ENCODE measurements around the gene UTS2R.

Gene UTS2R

DNA sequence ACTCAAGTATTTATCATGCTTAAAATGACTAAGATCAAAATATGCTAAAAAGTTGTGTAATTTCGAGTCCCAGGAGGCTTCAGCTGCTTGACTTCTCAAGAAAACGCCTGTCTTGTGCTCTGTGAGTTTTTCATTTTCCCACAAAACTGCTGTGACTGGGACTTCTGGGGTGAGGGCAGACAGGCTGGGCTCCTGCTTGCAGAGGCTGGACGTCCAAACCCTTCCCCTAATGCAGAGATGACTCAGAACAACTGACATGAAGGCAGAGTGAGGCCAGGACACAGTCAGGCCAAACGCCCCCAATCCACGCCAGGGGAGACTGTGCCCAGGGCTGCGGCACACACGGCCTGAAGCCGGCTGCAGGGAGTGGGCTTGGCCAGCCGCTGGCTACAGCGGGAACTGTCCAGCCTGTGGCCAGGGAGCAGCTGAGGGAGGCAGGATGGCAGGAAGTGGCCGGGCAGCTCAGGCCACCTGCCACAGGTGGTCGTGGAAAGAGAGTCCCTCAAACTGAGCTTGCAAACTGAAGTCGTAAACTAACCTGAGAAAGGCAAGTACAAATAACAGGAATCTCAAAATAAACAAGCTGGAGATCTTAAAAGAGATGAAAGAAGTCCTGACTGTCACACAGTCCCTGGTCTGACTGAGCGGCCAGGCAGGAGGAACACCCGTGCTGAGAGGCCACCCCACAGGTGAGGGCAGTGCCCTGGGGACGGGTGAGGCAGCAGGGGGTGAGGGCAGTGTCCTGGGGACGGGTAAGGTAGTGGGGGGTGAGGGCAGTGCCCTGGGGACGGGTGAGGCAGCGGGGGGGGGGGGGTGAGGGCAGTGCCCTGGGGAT, 25.3 kb downstream of the UTS2R start:
- peaks cover 8% of the 10 kb centered on the region for H3K4me1 Mint-ChIP-seq
- peaks cover 8% of the 10 kb centered on the region for H3K36me3 Mint-ChIP-seq (ENCODE audit: insufficient read depth)
- DNase-seq (ENCODE audit: low spot score in 2 of 2) (no peak), ATAC-seq (replicated peaks; ENCODE audit: extremely low read depth, poor library complexity, severe bottlenecking) (no peak)
- H3K4me3 Mint-ChIP-seq: no peak overlapping the region
- no peaks in the 10 kb centered on the region for H3K9me3 Mint-ChIP-seq
- no peaks in the 10 kb centered on the region for H3K27me3 Mint-ChIP-seq
- no peak overlapping the region for H3K27ac Mint-ChIP-seq (ENCODE audit: low read depth)

DNA sequence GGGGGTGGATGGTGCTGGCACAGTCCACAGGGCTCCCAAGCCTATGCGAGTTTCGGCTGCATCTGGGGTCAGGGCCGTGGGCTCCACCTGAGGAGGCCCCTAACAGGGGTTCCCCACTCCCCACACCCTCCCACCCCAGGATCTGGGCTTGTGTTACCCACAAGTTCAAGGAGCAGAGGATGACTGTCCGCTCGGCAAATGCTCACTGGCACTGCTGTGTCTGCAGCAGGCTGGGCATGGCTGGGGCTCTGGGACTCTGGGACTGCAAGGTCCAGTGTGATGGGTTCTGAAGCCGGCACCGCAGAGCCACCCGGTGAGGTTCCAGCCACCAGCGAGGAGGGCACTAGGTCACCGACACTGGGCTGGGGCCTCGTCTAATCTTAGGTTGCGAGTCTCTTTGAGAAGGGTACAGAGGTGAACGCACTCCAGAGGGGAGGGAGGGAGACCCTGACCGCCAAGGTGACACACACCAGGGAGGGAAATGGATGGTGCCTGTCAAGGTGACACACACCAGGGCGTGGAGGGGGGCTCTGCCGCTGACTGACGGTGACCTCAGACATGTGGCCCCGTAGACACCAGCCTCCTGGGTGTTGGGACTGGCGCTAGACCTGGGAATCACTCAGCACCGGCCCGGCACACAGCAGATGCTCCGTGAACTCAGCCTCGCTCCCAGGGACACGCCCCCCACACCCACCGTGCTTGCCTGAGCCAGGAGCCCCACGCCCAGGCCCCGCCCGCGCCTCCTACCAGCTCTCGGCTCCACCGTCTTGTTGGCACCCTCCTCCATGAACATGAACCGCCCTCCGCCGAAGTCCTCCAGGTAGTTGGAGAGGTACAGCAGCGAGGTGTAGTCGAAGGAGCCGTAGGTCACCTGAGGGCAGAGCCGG, 26.1 kb downstream of the UTS2R start:
- Mint-ChIP-seq H3K27ac (ENCODE audit: low read depth) (no peak overlapping the region), H3K4me3 (no peak overlapping the region), H3K4me1 (peaks cover 10% of the 10 kb centered on the region), H3K36me3 (ENCODE audit: insufficient read depth) (peaks cover 12% of the 10 kb centered on the region), H3K9me3 (no peaks in the 10 kb centered on the region), H3K27me3 (no peaks in the 10 kb centered on the region)
- ATAC-seq (replicated peaks; ENCODE audit: extremely low read depth, poor library complexity, severe bottlenecking) (no peak), DNase-seq (ENCODE audit: low spot score in 2 of 2) (no peak)

DNA sequence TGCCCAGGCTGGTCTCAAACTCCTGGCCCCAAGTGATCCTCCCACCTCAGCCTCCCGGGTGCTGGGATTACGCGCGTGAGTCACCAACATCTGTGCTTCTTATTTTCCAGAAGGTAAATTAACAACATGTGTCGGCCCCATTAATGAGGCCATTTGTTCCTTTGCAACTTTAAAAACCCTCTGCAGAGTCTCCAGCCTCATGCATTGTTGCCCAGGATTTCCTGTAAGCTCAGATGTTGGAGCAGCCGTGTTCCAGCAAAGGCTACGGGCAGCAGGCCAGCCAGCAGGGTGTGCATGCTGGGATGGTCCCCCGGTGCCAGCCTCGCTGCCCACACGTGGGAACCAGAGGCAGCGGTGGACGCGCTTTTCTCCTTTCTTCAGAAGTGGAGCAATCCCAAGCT, 27.5 kb downstream of the UTS2R start:
- H3K4me3 Mint-ChIP-seq: no peak overlapping the region
- no peaks in the 10 kb centered on the region for H3K27me3 Mint-ChIP-seq
- H3K9me3 Mint-ChIP-seq: no peaks in the 10 kb centered on the region
- ATAC-seq (replicated peaks; ENCODE audit: extremely low read depth, poor library complexity, severe bottlenecking): no peak
- peaks cover 10% of the 10 kb centered on the region for H3K4me1 Mint-ChIP-seq
- DNase-seq (ENCODE audit: low spot score in 2 of 2): no peak
- no peak overlapping the region for H3K27ac Mint-ChIP-seq (ENCODE audit: low read depth)
- peaks cover 19% of the 10 kb centered on the region for H3K36me3 Mint-ChIP-seq (ENCODE audit: insufficient read depth)

GRCh38 chr17:82399601-82400101, 28.1 kb downstream of the UTS2R start:
- Mint-ChIP-seq H3K4me3 (no peak overlapping the region), H3K36me3 (ENCODE audit: insufficient read depth) (peaks cover 22% of the 10 kb centered on the region), H3K27me3 (no peaks in the 10 kb centered on the region), H3K4me1 (peaks cover 10% of the 10 kb centered on the region), H3K27ac (ENCODE audit: low read depth) (no peak overlapping the region), H3K9me3 (no peaks in the 10 kb centered on the region)
- ATAC-seq (replicated peaks; ENCODE audit: extremely low read depth, poor library complexity, severe bottlenecking) (no peak), DNase-seq (ENCODE audit: low spot score in 2 of 2) (no peak)

GRCh38 chr17:82400206-82400605, 28.6 kb downstream of the UTS2R start:
- Mint-ChIP-seq H3K9me3 (no peaks in the 10 kb centered on the region), H3K4me3 (peak overlapping the region; percentile 81), H3K36me3 (ENCODE audit: insufficient read depth) (peaks cover 18% of the 10 kb centered on the region), H3K4me1 (peaks cover 10% of the 10 kb centered on the region), H3K27ac (ENCODE audit: low read depth) (peak overlapping the region; percentile 89), H3K27me3 (no peaks in the 10 kb centered on the region)
- DNase-seq (ENCODE audit: low spot score in 2 of 2) (no peak), ATAC-seq (replicated peaks; ENCODE audit: extremely low read depth, poor library complexity, severe bottlenecking) (no peak)

DNA sequence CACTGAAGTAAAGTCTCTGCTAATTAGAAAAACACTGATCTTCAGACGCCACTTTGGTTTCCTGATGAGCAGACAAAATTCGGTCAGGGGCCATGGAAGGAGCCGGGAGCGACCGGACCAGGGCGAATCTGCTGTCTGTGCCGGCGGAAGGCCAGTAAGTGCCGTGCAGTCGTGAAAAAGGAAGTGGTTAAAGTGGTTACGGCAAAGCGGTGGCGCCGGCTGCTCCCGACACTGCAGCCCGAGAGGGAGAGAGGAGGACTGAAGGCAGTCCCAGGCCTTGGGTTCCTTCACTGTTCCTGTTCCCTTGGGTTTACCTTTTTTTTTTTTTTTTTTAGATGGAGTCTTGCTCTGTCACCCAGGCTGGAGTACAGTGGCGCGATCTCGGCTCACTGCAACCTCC, 29.3 kb downstream of the UTS2R start:
- no peaks in the 10 kb centered on the region for H3K27me3 Mint-ChIP-seq

GRCh38 chr17:82402865-82403264, 31.3 kb downstream of the UTS2R start:
- H3K36me3 Mint-ChIP-seq (ENCODE audit: insufficient read depth): peaks cover 20% of the 10 kb centered on the region
- DNase-seq (ENCODE audit: low spot score in 2 of 2) (no peak), ATAC-seq (replicated peaks; ENCODE audit: extremely low read depth, poor library complexity, severe bottlenecking) (no peak)
- no peaks in the 10 kb centered on the region for H3K27me3 Mint-ChIP-seq
- peaks cover 14% of the 10 kb centered on the region for H3K4me1 Mint-ChIP-seq
- no peaks in the 10 kb centered on the region for H3K9me3 Mint-ChIP-seq
- no peak overlapping the region for H3K27ac Mint-ChIP-seq (ENCODE audit: low read depth)
- H3K4me3 Mint-ChIP-seq: no peak overlapping the region

More for the DNA sequence above, 29.3 kb downstream of the UTS2R start:
- ATAC-seq (replicated peaks; ENCODE audit: extremely low read depth, poor library complexity, severe bottlenecking) (peak; percentile 67), DNase-seq (ENCODE audit: low spot score in 2 of 2) (peak in 1 of 2 donors; percentile 18)
- H3K4me3 Mint-ChIP-seq: peak overlapping the region; percentile 81
- peak overlapping the region; percentile 89 for H3K27ac Mint-ChIP-seq (ENCODE audit: low read depth)
- H3K36me3 Mint-ChIP-seq (ENCODE audit: insufficient read depth): peaks cover 18% of the 10 kb centered on the region
- no peaks in the 10 kb centered on the region for H3K9me3 Mint-ChIP-seq
- H3K4me1 Mint-ChIP-seq: peaks cover 10% of the 10 kb centered on the region

- Mint-ChIP-seq H3K4me1 (peaks cover 20% of the 10 kb centered on the region), H3K9me3 (no peaks in the 10 kb centered on the region), H3K36me3 (ENCODE audit: insufficient read depth) (peaks cover 20% of the 10 kb centered on the region), H3K27ac (ENCODE audit: low read depth) (no peak overlapping the region), H3K27me3 (no peaks in the 10 kb centered on the region), H3K4me3 (no peak overlapping the region)
- DNase-seq (ENCODE audit: low spot score in 2 of 2) (no peak), ATAC-seq (replicated peaks; ENCODE audit: extremely low read depth, poor library complexity, severe bottlenecking) (no peak)
These were observed 32.4 kb downstream of the UTS2R start for GRCh38 chr17:82403662-82404660.

GRCh38 chr17:82405051-82405450, 33.5 kb downstream of the UTS2R start:
- ATAC-seq (replicated peaks; ENCODE audit: extremely low read depth, poor library complexity, severe bottlenecking): no peak
- Mint-ChIP-seq H3K27me3 (no peaks in the 10 kb centered on the region), H3K27ac (ENCODE audit: low read depth) (no peak overlapping the region), H3K9me3 (no peaks in the 10 kb centered on the region), H3K4me3 (no peak overlapping the region), H3K36me3 (ENCODE audit: insufficient read depth) (peaks cover 19% of the 10 kb centered on the region), H3K4me1 (peaks cover 20% of the 10 kb centered on the region)
- no peak for DNase-seq (ENCODE audit: low spot score in 2 of 2)

- no peak overlapping the region for H3K27ac Mint-ChIP-seq (ENCODE audit: low read depth)
- peaks cover 14% of the 10 kb centered on the region for H3K4me1 Mint-ChIP-seq
- ATAC-seq (replicated peaks; ENCODE audit: extremely low read depth, poor library complexity, severe bottlenecking) (no peak), DNase-seq (ENCODE audit: low spot score in 2 of 2) (no peak)
- no peaks in the 10 kb centered on the region for H3K9me3 Mint-ChIP-seq
- no peaks in the 10 kb centered on the region for H3K27me3 Mint-ChIP-seq
- no peak overlapping the region for H3K4me3 Mint-ChIP-seq
- peaks cover 17% of the 10 kb centered on the region for H3K36me3 Mint-ChIP-seq (ENCODE audit: insufficient read depth)
These were observed 34.6 kb downstream of the UTS2R start for GRCh38 chr17:82406131-82406671.

DNA sequence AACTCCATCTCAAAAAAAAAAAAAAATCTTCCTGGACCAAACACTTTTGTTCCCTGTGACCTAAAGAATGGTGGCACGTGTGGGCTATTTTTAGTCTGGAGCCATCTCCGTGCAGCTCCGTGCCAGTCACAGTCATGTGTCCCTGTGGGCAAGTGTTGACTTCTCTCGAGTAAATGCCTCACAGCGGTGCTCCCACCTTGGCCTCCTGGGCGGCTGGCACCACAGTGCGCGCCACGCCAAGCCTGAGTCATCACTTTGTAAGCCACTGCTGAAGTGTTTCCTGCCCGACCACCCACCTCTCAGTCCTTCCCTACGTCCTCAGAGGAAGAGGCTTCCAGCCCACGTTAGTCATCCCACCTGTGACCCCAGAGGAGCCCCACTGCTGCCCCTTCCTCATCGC, 35.7 kb downstream of the UTS2R start:
- H3K27me3 Mint-ChIP-seq: no peaks in the 10 kb centered on the region
- no peak overlapping the region for H3K4me3 Mint-ChIP-seq
- peaks cover 15% of the 10 kb centered on the region for H3K36me3 Mint-ChIP-seq (ENCODE audit: insufficient read depth)
- no peak for ATAC-seq (replicated peaks; ENCODE audit: extremely low read depth, poor library complexity, severe bottlenecking)
- H3K9me3 Mint-ChIP-seq: no peaks in the 10 kb centered on the region
- DNase-seq (ENCODE audit: low spot score in 2 of 2): no peak
- peaks cover 9% of the 10 kb centered on the region for H3K4me1 Mint-ChIP-seq
- H3K27ac Mint-ChIP-seq (ENCODE audit: low read depth): no peak overlapping the region

All from central memory CD8-positive, alpha-beta T cell (primary cell).